ENCODE results near the gene CD52. TPM values are rescaled to one million over a fixed set of nuclear protein-coding genes. Genes with fewer than 3 reads are reported as not detected.

Gene CD52
- total and polyA plus RNA-seq, 2 of the 4 experiments (the other 2 are of a cell fraction) = 1.6 TPM; not detected in 1

- Histone ChIP-seq H3K4me1 (ENCODE audit: control insufficient read depth, insufficient read depth, low read length) (no peaks in the 10 kb centered on the region; the same call in 1 of the 2 replicates), H4K20me1 (ENCODE audit: insufficient read depth, low read length) (no peaks in the 10 kb centered on the region), H3K9ac (ENCODE audit: low read depth, low read length) (no peak overlapping the region), H4K91ac (ENCODE audit: insufficient read depth, low read depth, low read length) (no peak overlapping the region), H3K4ac (ENCODE audit: low read depth, low read length) (no peak overlapping the region), H2BK120ac (ENCODE audit: low read depth, low read length) (no peak overlapping the region), H3K9me3 (ENCODE audit: control insufficient read depth, insufficient read depth, low read length) (no peaks in the 10 kb centered on the region), H2AK5ac (ENCODE audit: low read depth, low read length) (no peak overlapping the region), H2BK15ac (ENCODE audit: low read depth, low read length) (no peak overlapping the region), H3K4me2 (ENCODE audit: low read depth, low read length) (no peak overlapping the region), H2AK9ac (replicated peaks; ENCODE audit: low read depth, low read length, poor library complexity) (no peak overlapping the region), H3K56ac (ENCODE audit: extremely low read depth, insufficient read depth, low read length) (no peak overlapping the region), H3K36me3 (ENCODE audit: control insufficient read depth, insufficient read depth, low read length) (no peaks in the 10 kb centered on the region), H3K14ac (replicated peaks; ENCODE audit: low read depth, low read length) (no peak overlapping the region), H4K8ac (ENCODE audit: low read depth in 2 of 2, low read length in 2 of 2) (no peak overlapping the region), H3K79me1 (ENCODE audit: low read depth in 1 of 2, low read length in 2 of 2) (no peaks in the 10 kb centered on the region), H2AFZ (replicated peaks; ENCODE audit: low read length, poor library complexity) (peak overlapping the region; percentile 43), H3K27ac (ENCODE audit: insufficient read depth, low read length) (no peak overlapping the region), H2BK20ac (ENCODE audit: low read depth, low read length) (no peak overlapping the region), H3K4me3 (ENCODE audit: insufficient read depth, low read depth, low read length) (no peak overlapping the region), H2BK5ac (ENCODE audit: low read depth, low read length, poor library complexity, severe bottlenecking) (no peak overlapping the region), H3K18ac (ENCODE audit: low read depth, low read length) (no peak overlapping the region), H3K9me1 (ENCODE audit: insufficient read depth, low read length) (no peaks in the 10 kb centered on the region), H4K5ac (ENCODE audit: low read depth, low read length) (no peak overlapping the region), H3K27me3 (ENCODE audit: control insufficient read depth, insufficient read depth, low read length) (peaks cover 39% of the 10 kb centered on the region), H3K23ac (ENCODE audit: low read depth, low read length) (no peak overlapping the region)
- DNase-seq = no peak
- TF ChIP-seq, protein P1, sequence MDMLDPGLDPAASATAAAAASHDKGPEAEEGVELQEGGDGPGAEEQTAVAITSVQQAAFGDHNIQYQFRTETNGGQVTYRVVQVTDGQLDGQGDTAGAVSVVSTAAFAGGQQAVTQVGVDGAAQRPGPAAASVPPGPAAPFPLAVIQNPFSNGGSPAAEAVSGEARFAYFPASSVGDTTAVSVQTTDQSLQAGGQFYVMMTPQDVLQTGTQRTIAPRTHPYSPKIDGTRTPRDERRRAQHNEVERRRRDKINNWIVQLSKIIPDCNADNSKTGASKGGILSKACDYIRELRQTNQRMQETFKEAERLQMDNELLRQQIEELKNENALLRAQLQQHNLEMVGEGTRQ (IDR thresholded peaks at IDR 0.05; ENCODE audit: low read depth, low read length) = no peak
- TF ChIP-seq POLR2A (IDR thresholded peaks at IDR 0.05; ENCODE audit: low read depth, low read length) (no peak), MAZ (IDR thresholded peaks at IDR 0.05; ENCODE audit: borderline replicate concordance, low read depth, low read length) (no peak), RAD21 (IDR thresholded peaks at IDR 0.05; ENCODE audit: low read length) (no peak), CEBPB (IDR thresholded peaks at IDR 0.05; ENCODE audit: low read depth, low read length) (no peak), ELK1 (IDR thresholded peaks at IDR 0.05; ENCODE audit: borderline replicate concordance, low read depth, low read length) (no peak), FOS (IDR thresholded peaks at IDR 0.05; ENCODE audit: low read depth, low read length) (no peak), CTCF (conservative IDR thresholded peaks at IDR 0.05; ENCODE audit: low read depth, low read length) (no peak), RCOR1 (IDR thresholded peaks at IDR 0.05; ENCODE audit: insufficient replicate concordance, low read length) (no peak), CHD1 (IDR thresholded peaks at IDR 0.05; ENCODE audit: low read depth, low read length) (no peak), NFE2L2 (IDR thresholded peaks at IDR 0.05; ENCODE audit: low read depth, low read length) (no peak), MXI1 (IDR thresholded peaks at IDR 0.05; ENCODE audit: borderline replicate concordance, low read depth, low read length) (no peak), MAFK (IDR thresholded peaks at IDR 0.05; ENCODE audit: low read depth, low read length) (no peak), SMC3 (IDR thresholded peaks at IDR 0.05; ENCODE audit: low read depth, low read length) (no peak), RFX5 (IDR thresholded peaks at IDR 0.05; ENCODE audit: low read depth, low read length) (no peak), BHLHE40 (IDR thresholded peaks at IDR 0.05; ENCODE audit: low read depth, low read length) (no peak)
- ChIA-PET POLR2A (ENCODE audit: unreplicated experiment) (no interaction called here), CTCF (no interaction called here)
- no peak for ATAC-seq (ENCODE audit: low read depth)
- BruUV-seq (replicated peaks) = no TSS peak
- 61% methylated on average over 10 of the region's 15 CpGs; no CpG with 5 or more reads in 1 of the 2 experiments for WGBS, 2 experiments (ENCODE audit: extremely low coverage in 2 of 2, insufficient read length in 1 of 2)
- in situ Hi-C loops (cut with MboI; ENCODE audit: low sequenced_read_pairs) (no loop called here), dilution Hi-C loops (cut with HindIII; ENCODE audit: low sequenced_read_pairs, unreplicated experiment) (no loop called here), intact Hi-C loops (cut with micrococcal nuclease) (no loop called here)
Measured at GRCh38 chr1:26344147-26344920, 26.6 kb downstream of the CD52 start.
